Measurements from ENCODE around the gene SCYGR7.

DNA sequence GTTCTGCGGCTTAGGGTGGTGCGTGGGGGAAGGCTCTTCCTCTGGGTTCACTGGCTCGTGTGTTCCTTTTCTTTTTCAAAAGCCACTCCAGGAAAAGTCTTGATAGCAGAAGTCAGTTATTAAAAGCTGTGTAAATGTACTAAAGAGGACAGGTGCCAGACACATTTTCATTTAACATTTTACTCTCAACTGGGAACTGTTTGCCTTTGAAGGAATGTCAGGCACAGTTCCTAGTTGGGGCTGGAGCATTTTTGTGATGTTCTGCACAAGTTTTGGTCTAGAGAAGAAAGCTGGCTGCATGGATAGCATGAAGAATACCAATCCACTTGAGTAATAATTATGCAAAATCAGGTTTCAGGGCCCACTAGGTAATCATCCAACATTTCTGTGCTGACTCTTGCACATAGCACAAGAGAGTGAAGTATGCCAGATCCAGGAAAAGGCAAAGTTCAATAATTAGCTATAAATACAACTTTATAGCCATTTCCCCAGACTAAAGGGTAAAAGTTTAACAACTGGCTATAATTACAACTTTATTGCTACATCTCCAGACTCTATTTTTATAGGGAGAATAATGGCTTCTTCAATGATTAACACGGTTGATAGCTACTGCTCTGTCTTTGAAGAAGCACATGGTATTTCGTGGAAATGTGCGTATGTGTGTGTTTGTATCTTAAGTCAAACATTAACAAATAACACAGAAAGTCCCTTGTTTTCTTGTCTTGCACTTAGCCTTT, 33.8 kb downstream of the SCYGR7 start:
- TF ChIP-seq, protein P1, sequence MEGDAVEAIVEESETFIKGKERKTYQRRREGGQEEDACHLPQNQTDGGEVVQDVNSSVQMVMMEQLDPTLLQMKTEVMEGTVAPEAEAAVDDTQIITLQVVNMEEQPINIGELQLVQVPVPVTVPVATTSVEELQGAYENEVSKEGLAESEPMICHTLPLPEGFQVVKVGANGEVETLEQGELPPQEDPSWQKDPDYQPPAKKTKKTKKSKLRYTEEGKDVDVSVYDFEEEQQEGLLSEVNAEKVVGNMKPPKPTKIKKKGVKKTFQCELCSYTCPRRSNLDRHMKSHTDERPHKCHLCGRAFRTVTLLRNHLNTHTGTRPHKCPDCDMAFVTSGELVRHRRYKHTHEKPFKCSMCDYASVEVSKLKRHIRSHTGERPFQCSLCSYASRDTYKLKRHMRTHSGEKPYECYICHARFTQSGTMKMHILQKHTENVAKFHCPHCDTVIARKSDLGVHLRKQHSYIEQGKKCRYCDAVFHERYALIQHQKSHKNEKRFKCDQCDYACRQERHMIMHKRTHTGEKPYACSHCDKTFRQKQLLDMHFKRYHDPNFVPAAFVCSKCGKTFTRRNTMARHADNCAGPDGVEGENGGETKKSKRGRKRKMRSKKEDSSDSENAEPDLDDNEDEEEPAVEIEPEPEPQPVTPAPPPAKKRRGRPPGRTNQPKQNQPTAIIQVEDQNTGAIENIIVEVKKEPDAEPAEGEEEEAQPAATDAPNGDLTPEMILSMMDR (IDR thresholded peaks at IDR 0.05) = no peak
- TF ChIP-seq POLR2A (IDR thresholded peaks at IDR 0.05) = no peak
